MCF 10A (cell line): ENCODE results near the gene NTM. TPM values are rescaled to one million over a fixed set of nuclear protein-coding genes. Genes with fewer than 3 reads are reported as not detected.

Experiments used
- BruUV-seq: library from RNA; stranded (reverse); fragments of 400-500 nt; replicated peaks from 2 replicates; lab custom pipeline; 2021; lab: Mats Ljungman, UMichigan
- CTCF ChIA-PET: fragments of 300-600 bp; sonication (Branson Sonifier 250); formaldehyde crosslinking; extraction: SDS; loops from one replicate; lab custom pipeline; 2021; ENCODE audit warnings: antibody characterized with exemption, inconsistent platforms; lab: Yijun Ruan, JAX
- POLR2A ChIA-PET: fragments of 300-600, 350-650 bp; sonication (Branson Sonifier 250); formaldehyde crosslinking; extraction: SDS; loops from one replicate; lab custom pipeline; 2020; ENCODE audit warnings: antibody characterized with exemption, inconsistent platforms; lab: Yijun Ruan, JAX
- DNase-seq: peaks from one replicate; pipeline ENCODE4 v3.0.0-alpha.2; 2018; ENCODE audit not compliant: unreplicated experiment
- H3K27ac Mint-ChIP-seq: one replicate; pipeline ENCODE4 v1.8.0; 2022; ENCODE audit warnings: mild to moderate bottlenecking, low read depth, mixed read lengths; ENCODE audit not compliant: unreplicated experiment
- H3K27me3 Mint-ChIP-seq: one replicate; pipeline ENCODE4 v1.8.0; 2022; ENCODE audit warnings: mixed read lengths; ENCODE audit not compliant: insufficient read depth, unreplicated experiment
- H3K36me3 Mint-ChIP-seq: one replicate; pipeline ENCODE4 v1.8.0; 2022; ENCODE audit warnings: mild to moderate bottlenecking, moderate library complexity, mixed read lengths; ENCODE audit not compliant: insufficient read depth, unreplicated experiment
- H3K4me1 Mint-ChIP-seq: one replicate; pipeline ENCODE4 v1.8.0; 2022; ENCODE audit warnings: mixed read lengths; ENCODE audit not compliant: insufficient read depth, unreplicated experiment
- H3K4me3 Mint-ChIP-seq: one replicate; pipeline ENCODE4 v1.8.0; 2022; ENCODE audit warnings: mild to moderate bottlenecking, moderate library complexity, mixed read lengths; ENCODE audit not compliant: unreplicated experiment
- H3K9me3 Mint-ChIP-seq: one replicate; pipeline ENCODE4 v1.8.0; 2022; ENCODE audit warnings: mixed read lengths; ENCODE audit not compliant: unreplicated experiment
- intact Hi-C: fragments of 100-400 bp; cut with micrococcal nuclease; formaldehyde crosslinking; loops from 2 replicates; pipeline ENCODE4 v1.14.1; 2022
- total RNA-seq: library from RNA; stranded (reverse); gene quantifications from 2 replicates; pipeline ENCODE4 v1.2.3, GENCODE V29; 2022
- TF ChIP-seq, protein P1 (sequence below): fragments of 200-600 bp; IDR thresholded peaks from one replicate; pipeline ENCODE4 v1.8.0; 2022; ENCODE audit warnings: antibody characterized with exemption, mild to moderate bottlenecking; ENCODE audit not compliant: unreplicated experiment

NTM gene
- total RNA-seq, 1 experiment from 2014 or later: not detected

GRCh38 chr11:132020001-132020400 is 649.6 kb downstream of the NTM start:
- intact Hi-C loops: no loop called here
- BruUV-seq: no TSS peak
- no peaks in the 10 kb centered on the region for H3K36me3 Mint-ChIP-seq

GRCh38 chr11:132022285-132022684 is 651.9 kb downstream of the NTM start:
- intact Hi-C loops: no loop called here
- no peak for DNase-seq
- Mint-ChIP-seq H3K4me3 (no peak overlapping the region), H3K36me3 (no peaks in the 10 kb centered on the region), H3K27me3 (no peaks in the 10 kb centered on the region), H3K9me3 (peaks cover 40% of the 10 kb centered on the region), H3K27ac (no peak overlapping the region), H3K4me1 (no peaks in the 10 kb centered on the region)
- CTCF ChIA-PET: no interaction called here
- TF ChIP-seq, protein P1, sequence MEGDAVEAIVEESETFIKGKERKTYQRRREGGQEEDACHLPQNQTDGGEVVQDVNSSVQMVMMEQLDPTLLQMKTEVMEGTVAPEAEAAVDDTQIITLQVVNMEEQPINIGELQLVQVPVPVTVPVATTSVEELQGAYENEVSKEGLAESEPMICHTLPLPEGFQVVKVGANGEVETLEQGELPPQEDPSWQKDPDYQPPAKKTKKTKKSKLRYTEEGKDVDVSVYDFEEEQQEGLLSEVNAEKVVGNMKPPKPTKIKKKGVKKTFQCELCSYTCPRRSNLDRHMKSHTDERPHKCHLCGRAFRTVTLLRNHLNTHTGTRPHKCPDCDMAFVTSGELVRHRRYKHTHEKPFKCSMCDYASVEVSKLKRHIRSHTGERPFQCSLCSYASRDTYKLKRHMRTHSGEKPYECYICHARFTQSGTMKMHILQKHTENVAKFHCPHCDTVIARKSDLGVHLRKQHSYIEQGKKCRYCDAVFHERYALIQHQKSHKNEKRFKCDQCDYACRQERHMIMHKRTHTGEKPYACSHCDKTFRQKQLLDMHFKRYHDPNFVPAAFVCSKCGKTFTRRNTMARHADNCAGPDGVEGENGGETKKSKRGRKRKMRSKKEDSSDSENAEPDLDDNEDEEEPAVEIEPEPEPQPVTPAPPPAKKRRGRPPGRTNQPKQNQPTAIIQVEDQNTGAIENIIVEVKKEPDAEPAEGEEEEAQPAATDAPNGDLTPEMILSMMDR: no peak
- POLR2A ChIA-PET: no interaction called here
- BruUV-seq: no TSS peak

More at GRCh38 chr11:132020001-132020400, 649.6 kb downstream of the NTM start:
- Mint-ChIP-seq H3K4me1 (no peaks in the 10 kb centered on the region), H3K27ac (no peak overlapping the region), H3K9me3 (peaks cover 43% of the 10 kb centered on the region), H3K4me3 (no peak overlapping the region), H3K27me3 (no peaks in the 10 kb centered on the region)
- POLR2A ChIA-PET: no interaction called here
- DNase-seq: no peak
- CTCF ChIA-PET: interaction anchor here (0.7 kb wide), 1 partner anchor 43 kb away, joined by 3 read pairs; no protein-coding TSS in a partner anchor
- TF ChIP-seq, protein P1: no peak

DNA sequence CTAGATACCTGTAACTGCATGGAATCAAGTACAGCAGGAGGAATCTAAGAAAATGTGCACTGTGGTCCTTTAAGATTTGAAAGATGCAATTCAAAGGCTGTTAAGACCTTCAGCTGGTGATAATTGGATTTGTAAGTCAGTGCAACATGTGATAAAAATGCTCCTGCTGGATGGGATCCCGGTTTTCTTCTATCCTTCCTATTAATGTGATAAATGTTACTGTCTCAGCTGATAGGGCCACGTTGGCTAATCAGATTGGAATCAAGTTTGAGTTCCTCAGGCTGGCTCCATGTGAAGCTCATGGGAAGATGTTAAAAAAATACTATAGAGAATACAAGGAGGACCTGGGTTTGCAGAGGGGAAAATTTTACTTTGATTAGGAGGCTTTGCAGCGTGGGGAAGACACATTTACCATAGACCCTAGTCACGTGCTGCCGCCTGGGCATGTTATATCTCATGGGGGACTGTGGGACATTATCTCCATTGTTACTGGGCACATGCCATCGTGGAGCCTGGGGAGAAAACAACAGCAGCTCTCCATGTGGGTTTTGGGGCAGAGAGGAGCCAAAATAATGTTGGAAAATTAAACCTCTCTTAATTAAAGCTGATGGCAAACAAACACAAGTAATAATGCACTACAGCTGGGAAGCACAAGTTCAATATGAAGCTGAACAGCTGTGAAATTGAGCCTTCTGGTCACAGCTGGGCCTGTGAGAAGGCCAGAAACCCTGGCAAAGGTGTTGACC is 652.5 kb downstream of the NTM start:
- H3K27me3 Mint-ChIP-seq: no peaks in the 10 kb centered on the region
- BruUV-seq: no TSS peak
- H3K4me3 Mint-ChIP-seq: no peak overlapping the region
- ChIA-PET POLR2A (no interaction called here), CTCF (interaction anchor here (0.5 to 0.9 kb wide), 2 partner anchors 12 to 272 kb away, joined by 3 read pairs; no protein-coding TSS in a partner anchor)
- no peaks in the 10 kb centered on the region for H3K4me1 Mint-ChIP-seq
- DNase-seq: no peak
- peaks cover 41% of the 10 kb centered on the region for H3K9me3 Mint-ChIP-seq
- H3K36me3 Mint-ChIP-seq: no peaks in the 10 kb centered on the region
- H3K27ac Mint-ChIP-seq: no peak overlapping the region
- intact Hi-C loops: no loop called here
- TF ChIP-seq, protein P1: no peak

GRCh38 chr11:132024587-132025295 is 654.3 kb downstream of the NTM start:
- Mint-ChIP-seq H3K36me3 (no peaks in the 10 kb centered on the region), H3K27me3 (no peaks in the 10 kb centered on the region), H3K4me3 (no peak overlapping the region), H3K9me3 (peaks cover 35% of the 10 kb centered on the region), H3K4me1 (no peaks in the 10 kb centered on the region), H3K27ac (no peak overlapping the region)
- ChIA-PET CTCF (no interaction called here), POLR2A (no interaction called here)
- BruUV-seq: no TSS peak
- TF ChIP-seq, protein P1: no peak
- intact Hi-C loops: no loop called here
- peak; percentile 2 for DNase-seq
